HuH-7 (cell line): ENCODE measurements around the gene MIER3.

Experiments used
- DNase-seq: peaks from one replicate; pipeline ENCODE4 v3.0.0; 2011; ENCODE audit warnings: low spot score

Gene MIER3

GRCh38 chr5:56961746-56962145, 9.8 kb upstream of the MIER3 start:
- no peak for DNase-seq

- no peak for DNase-seq
These were observed 7.4 kb upstream of the MIER3 start for GRCh38 chr5:56959326-56959725.

- no peak for DNase-seq
These were observed 6.7 kb upstream of the MIER3 start for GRCh38 chr5:56958595-56958994.

GRCh38 chr5:56954262-56954661, 2.3 kb upstream of the MIER3 start:
- DNase-seq: no peak

- peak; percentile 20 for DNase-seq
These were observed 587 bp downstream of the MIER3 start for GRCh38 chr5:56951126-56951945.

- peak; percentile 7 for DNase-seq
These were observed 1.2 kb downstream of the MIER3 start for GRCh38 chr5:56950626-56951125.

- no peak for DNase-seq
These were observed 4.9 kb downstream of the MIER3 start for GRCh38 chr5:56947052-56947451.

GRCh38 chr5:56941981-56942380, 9.9 kb downstream of the MIER3 start:
- no peak for DNase-seq

- no peak for DNase-seq
These were observed 13.1 kb downstream of the MIER3 start for GRCh38 chr5:56938858-56939257.

GRCh38 chr5:56934325-56934724, 17.6 kb downstream of the MIER3 start:
- DNase-seq: no peak

GRCh38 chr5:56922922-56923321, 29.0 kb downstream of the MIER3 start:
- DNase-seq: no peak

GRCh38 chr5:56919942-56920662, 31.8 kb downstream of the MIER3 start:
- no peak for DNase-seq

- DNase-seq: no peak
These were observed 33.9 kb downstream of the MIER3 start for GRCh38 chr5:56918054-56918453.

- no peak for DNase-seq
These were observed 34.4 kb downstream of the MIER3 start for GRCh38 chr5:56917534-56917933.

- no peak for DNase-seq
These were observed 37.2 kb downstream of the MIER3 start for GRCh38 chr5:56914678-56915077.

- DNase-seq: no peak
These were observed 38.2 kb downstream of the MIER3 start for GRCh38 chr5:56913766-56914165.

- peak; percentile 9 for DNase-seq
These were observed 41.5 kb downstream of the MIER3 start for GRCh38 chr5:56910210-56910965.

GRCh38 chr5:56909294-56910209, 42.4 kb downstream of the MIER3 start, which contains the start of gene SETD9:
Gene SETD9, plus strand, starts transcription at chr5:56909596. Its CDS starts 50 bp downstream, at chr5:56909646.
- DNase-seq: peak; percentile 64

GRCh38 chr5:56908942-56909293, 43.0 kb downstream of the MIER3 start:
- DNase-seq: peak; percentile 33

- DNase-seq: peak; percentile 2
These were observed 50.9 kb downstream of the MIER3 start for GRCh38 chr5:56900858-56901578.

GRCh38 chr5:56900395-56900794, 51.5 kb downstream of the MIER3 start:
- no peak for DNase-seq
